Activated CD8-positive, alpha-beta memory T cell treated with anti-CD3 and anti-CD28 coated beads, Interleukin-2, amount 50 U/mL, for 1 hour (primary cell): ENCODE data around the gene AKAP8L.
"Not testable (repeated sequence)": the region's sequence is repeated elsewhere in the genome, so short reads cannot be mapped to it uniquely, and the experiment has no call there.

Experiments
- DNase-seq: peaks from one replicate; pipeline ENCODE4 v3.0.0-alpha.2; 2020; ENCODE audit errors: extremely low read depth

AKAP8L gene

DNA sequence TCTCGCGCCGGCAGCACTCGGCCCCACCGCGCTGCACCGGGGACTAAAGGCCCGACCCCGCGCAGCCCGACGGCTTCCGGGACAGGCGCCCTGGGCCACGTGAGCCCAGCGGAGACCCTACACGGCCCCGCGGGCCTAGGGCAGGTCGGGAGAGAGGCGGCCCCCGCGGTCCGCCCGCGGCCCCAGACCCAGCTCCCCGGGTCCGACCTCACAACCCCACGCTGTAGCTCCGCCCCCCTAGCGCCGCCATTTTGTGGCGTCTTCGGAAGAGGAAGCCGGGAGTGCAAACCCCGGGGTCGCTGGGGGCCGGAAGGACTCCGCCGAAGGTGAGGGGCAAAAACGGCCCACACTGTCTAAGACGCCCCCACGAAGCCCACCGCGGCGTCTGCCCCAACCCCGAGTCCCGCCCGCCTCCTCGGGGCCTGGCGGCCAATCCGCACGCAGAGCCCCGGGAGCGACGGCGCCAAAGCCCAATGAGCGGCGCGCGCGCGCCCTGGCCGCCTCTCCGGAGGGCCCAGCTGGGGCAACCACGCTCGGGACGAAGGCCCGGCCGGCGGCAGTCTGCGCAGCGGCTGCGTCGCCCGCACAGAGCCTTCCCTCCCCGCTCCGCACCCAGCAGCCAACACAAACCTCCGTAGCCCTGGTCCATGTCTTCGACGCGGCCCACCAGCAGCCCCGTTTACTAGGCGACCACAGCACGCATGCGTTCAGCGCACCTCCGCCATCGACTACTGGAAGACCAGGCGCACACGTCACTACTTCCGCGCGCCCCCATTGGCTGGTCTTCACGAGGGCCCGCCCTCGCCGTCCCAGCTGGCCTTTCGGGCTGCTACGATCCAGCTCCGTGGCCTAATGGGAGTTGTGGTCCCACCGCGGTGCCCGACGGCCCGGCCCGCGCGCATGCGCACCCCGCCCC is 39.4 kb downstream of the AKAP8L start, which contains the start of gene AKAP8:
Gene AKAP8 (minus strand): TSS at position 705 of the 916 bp plus-strand sequence. CDS start 56 bp downstream, at position 649.
- peak; percentile 96 for DNase-seq

DNA sequence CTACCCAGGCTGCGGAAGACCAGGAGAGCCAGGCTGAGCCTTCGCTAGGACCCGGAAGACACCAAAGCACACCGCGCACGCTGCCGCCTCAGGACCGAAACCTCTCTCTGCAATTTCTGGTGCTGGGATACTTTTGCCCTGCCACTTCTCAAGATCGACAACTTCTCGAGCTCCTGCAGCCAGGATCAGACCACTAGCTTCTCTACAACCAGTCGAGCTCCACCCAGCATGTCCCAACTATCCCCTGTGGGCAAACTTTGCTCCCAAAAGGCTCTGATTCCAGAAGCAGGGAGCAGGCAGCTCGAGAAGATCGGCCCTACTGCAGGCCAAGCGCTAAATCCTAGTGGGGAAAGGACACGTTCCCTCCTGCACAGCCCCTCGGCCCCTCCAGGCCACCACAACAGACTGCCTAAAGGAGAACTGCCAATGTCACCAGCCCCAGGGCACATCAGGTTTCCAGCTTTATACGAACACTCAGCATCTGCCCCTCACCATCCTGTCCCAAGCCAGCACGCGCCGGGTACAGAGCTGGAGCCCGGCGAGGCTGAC is 40.2 kb downstream of the AKAP8L start:
- DNase-seq: no peak

DNA sequence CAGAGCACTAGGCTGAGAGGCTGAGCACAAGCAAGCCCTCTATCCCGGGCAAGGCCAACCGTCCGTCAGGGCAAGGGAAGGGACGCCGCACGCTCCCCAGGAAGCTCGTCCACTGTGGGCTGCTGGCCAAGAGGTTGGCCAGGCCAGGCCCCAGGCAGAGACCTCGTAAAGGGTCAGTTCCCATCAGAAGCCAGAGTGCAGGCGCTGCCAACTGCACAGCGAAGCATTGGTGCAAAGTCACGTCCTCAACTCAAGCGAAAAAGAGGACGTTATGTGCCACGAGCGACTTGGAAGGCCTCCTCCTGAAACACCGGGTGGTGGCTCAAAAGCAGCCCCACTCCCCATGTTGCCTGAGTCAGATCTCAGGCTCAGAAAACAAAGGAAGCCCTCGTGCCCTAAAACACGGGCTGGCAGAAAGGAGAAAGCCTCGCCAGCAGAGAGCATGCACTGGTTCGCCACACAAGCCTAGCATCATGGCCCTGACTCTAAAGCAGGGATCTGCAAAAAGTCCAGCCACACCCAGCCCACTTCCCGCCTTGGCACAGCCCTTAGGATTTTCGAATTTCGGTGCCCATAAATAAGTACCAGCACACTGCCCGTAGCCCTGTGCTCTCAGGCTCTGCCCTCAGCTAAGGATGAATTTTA is 43.9 kb downstream of the AKAP8L start:
- no peak for DNase-seq

DNA sequence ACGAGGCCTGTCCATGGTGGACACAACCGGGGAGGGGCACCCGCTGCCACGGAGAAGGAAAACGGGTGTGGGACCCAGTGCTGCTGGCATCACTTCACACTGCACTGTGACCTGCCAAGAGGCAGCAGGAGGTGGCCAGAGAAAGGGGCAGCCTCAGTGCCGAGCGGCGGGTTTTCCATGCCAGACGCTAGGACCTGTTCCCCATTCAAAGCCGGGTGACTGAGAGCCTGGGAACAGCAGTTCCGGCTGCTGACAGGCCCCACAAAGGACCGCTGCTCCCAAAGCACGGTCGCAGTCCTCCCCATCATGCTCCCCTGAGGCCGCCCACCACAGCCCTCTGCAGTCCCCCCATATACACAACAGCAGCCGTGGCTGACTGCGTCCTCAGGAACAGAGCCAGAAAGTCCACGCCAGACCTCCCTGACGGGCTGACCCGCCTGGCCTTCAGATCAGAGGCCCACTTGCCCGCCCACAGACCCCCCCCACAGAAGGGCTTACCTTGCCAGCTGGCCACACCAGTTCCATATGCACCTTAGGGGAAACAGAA is 44.6 kb downstream of the AKAP8L start:
- no peak for DNase-seq

DNA sequence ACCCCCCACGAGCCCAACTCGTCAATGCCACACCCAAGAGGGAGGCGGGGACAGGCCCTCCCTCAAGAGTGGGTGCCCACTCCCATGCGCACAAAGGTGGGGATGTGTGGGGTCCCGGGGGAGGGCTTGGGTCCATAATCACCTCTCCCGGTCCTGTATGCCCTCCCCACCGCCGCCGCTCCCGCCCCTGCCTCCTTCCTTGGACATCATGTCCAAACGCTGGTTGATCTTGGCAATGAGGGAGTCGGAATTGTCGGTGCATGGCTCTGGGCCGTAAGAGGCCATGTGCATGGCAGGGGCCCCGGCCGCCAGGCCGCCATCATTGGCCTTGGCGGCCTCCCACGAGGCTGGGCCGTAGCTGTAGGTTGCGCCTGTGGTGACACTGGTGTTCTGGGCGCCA is 45.1 kb downstream of the AKAP8L start:
- DNase-seq: no peak

DNA sequence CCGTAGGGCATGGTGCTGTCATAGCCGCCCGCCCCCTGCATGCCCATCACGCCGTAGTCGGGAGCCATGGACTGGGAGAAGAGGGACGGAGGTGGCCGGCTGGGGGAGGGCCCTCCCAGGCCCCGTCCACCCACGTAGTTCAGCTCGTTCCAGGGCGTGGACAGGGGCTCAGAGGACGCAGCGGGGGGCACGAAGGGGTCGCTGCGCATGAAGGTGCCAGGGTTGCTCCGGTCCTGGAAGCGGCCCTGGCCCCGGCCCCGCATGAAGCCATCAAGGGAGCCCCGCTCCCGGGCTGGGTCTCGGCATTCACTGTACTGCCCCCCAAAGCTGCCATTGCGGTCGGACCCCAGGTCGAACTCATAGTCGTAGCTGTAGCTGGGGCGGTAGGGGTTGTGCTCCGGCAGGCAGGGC is 45.9 kb downstream of the AKAP8L start:
- no peak for DNase-seq

DNA sequence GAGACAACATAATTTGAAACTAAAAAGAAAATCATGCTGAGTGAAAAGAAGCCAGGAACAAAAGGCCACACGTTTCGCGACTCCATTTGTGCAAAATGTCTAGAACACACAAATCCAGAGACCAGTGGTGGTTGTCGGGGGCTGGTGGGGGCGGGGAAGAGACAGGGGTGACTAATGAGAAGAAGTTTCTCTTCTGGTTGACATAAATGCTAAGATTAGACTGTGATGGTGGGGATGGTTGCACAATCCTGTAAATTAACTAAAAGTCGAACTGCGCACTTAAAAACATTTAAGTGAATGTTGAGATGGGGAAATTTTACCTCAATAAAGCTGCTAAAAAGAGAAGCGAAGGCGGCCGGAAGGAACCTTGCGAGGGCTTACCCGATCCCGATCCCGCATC is 46.3 kb downstream of the AKAP8L start:
- DNase-seq: no peak

DNA sequence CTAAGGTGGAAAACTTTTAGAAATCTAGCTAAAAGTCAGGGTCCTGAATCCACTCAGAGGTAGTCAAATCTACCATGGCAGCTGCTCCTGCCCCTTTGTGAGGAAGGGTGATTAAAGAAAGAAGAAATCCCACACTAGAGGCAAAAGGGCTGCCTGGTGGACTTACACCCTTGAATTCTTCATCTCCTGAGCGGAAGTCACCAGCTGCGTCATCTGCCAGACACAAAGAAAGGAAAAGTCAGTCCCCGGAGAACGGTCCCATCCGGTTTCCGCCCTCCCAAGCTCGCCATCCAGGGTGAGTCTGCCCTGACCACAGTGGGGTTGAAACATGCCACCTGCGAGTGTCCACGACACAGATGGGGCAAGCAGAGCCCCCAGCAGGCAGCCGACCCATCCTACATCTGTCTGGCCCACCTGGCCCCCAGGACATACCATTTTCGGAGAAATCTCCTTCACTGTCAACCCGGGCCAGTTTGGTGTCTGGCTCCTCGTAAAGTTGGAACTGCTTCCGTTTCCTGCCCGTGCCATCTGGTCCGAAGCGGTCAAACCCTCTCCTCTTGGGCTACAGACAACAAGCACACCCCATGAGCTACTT is 46.9 kb downstream of the AKAP8L start:
- DNase-seq: no peak

DNA sequence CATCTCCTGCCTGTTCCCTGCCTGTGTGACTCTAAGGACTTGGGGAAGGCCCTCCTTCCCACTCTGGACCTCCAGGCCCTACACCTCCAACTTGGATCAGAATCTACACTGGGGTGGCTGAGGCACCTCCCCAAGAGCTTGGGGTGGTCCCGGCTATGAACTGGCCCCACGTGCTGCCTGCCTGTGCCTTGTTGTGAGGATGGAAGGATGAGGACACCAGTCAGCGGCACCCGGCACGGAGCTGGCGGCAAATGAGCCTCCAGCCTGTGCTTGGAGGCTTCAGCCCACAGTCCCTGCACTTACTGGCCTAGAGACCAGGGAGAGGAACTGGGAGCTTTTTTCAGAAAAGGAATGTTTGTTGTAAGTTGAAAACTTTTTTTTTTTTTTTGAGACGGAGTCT is 47.7 kb downstream of the AKAP8L start:
- no peak for DNase-seq

DNA sequence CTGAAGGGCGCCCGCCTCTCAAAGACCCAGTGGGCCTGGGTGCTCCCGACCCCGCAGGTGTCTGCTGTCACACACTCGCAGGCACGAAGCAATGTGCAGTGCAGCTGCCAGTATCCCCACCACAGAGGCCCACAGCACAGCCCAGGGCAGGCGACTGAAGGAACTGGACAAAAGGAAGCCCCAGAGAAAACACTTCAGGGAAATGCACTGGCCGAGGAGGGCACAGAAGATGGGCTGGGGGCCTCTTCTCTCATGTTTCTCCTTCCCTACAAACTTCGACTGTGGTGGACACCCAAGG is 49.2 kb downstream of the AKAP8L start:
- DNase-seq: no peak

DNA sequence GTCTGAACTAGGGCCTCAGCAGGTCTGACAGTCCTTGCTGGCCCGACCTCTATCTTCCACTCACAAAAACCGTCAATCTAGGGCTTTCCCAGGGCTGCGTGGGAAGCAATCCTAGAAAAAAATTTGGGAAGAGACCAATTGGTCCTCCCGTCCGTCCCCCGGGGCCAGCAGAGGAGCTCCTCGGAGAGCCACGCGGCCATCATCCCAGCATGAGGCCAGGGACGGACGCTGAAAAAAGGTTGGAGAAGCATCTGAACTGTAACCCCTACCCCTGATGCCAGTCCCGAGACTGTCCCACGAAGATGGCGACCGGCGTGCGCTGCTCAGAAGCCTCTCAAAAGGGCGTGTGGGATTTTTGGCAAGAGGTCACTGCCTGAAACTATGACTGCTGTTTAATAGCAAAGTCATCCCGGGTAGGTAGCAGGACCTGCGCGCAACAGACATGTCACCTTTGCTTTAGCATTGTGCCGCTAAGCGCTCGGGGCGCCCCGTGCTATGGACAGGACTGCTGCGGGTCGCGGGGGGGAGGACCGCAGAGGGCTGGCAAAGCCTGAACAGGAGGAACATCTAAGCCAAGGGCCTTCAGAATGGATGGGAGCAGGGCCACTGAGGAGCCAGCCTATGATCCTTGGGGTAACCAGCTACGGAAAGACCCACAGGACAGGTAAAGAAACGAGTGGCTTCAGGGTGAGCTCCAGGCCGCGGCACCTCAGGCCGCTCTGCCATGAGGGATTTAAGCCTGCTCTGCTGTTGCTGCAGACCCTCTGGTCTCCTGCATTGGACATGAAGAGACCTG is 49.8 kb downstream of the AKAP8L start:
- no peak for DNase-seq

DNA sequence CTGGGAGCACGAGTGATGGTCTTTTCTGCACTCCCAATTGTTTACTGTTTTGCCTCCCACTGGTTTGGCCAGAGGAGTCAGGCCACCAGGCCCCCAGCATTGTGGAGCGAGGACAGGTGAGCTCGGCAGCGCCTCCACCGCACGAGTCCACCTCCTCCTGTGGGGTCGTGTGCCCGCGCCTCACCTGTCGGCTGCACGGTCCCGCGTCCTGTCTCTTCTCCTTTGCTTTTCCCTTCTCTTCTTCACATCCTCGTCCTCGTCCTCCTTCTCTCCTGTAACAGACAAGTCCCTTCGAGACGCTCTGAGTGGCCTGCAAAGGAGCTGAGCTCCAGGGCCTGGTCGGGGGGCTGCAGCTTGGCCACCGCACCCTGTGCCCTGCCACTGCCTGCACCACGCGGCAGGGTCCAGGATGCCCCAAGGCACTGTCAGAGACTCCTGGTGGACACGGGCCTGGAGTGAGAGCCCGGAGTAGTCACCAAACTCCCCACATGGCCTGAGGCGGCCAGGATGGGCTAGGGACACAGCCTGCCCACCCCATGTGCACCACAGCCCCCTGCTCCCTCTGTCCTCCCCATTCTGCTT is 50.6 kb downstream of the AKAP8L start:
- no peak for DNase-seq

DNA sequence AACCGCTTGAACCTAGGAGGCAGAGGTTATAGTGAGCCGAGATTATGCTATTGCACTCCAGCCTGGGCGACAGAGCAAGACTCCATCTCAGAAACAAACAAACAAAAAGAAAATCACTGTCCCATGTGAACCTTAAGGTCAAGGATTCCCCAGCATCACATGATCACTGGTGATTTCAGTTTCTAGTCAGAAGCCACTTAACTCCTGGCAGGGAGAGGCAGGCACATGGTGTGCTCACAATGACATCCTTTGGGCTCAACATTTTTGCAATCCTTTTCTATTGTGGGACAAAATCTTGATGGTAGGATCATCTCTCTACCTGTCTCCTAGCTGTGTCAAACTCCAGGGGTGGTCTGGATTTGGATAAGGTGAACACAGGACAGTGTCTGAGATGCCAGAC is 51.3 kb downstream of the AKAP8L start:
- no peak for DNase-seq

DNA sequence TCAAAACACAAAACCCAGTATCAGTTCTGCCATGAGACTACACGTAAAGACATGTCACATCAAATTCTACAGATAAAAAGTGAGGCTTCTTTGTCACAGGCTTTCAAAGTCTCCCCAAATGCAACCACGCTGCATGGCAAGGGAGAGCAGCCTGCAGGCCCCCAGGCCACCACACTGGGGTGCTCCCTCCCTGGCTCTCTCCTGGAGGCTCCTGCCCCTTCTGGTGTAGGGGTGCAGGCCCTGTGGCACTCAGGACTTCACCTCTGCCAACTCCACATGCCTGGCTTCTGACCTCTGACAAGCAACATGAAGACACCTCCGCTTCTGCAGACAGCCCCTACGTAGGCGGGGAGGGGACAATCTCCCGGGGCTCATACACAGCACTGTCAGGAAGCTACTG is 53.5 kb downstream of the AKAP8L start:
- no peak for DNase-seq

DNA sequence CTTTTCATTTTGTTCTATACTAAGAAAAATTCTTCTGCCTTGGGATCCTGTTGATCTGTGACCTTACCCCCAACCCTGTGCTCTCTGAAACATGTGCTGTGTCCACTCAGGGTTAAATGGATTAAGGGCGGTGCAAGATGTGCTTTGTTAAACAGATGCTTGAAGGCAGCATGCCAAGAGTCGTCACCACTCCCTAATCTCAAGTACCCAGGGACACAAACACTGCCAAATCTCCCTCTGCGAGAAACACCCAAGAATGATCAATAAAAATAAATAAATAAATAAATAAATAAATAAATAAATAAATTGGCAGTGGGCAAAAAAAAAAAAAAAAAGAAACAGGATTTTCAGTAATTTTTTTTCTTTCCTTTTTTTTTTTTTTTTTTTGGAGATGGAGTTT is 55.0 kb downstream of the AKAP8L start:
- not testable (repeated sequence) for DNase-seq

DNA sequence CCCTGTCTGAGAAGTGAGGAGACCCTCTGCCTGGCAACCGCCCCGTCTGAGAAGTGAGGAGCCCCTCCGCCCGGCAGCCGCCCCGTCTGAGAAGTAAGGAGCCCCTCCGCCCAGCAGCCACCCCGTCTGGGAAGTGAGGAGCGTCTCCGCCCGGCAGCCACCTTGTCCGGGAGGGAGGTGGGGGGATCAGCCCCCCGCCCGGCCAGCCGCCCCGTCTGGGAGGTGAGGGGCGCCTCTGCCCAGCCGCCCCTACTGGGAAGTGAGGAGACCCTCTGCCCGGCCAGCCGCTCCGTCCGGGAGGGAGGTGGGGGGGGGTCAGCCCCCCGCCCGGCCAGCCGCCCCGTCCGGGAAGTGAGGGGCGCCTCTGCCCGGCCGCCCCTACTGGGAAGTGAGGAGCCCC is 55.7 kb downstream of the AKAP8L start:
- not testable (repeated sequence) for DNase-seq

DNA sequence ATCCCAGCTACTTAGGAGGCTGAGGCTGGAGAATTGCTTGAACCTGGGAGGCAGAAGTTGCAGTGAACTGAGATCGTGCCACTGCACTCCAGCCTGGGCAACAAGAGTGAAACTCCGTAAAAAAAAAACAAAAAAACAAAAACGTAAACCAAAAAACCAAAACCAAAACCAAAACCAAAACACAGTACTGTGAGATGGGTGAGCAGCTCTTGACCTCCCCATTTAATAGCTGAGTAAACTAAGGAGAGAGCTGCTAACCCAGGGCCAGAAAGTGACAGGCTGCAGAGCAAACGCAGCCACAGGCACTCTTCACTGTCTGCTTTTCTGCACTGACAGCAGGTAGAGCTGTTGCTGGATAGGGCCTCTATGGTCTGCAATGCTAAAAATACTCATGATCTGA is 58.8 kb downstream of the AKAP8L start:
- DNase-seq: not testable (repeated sequence)

DNA sequence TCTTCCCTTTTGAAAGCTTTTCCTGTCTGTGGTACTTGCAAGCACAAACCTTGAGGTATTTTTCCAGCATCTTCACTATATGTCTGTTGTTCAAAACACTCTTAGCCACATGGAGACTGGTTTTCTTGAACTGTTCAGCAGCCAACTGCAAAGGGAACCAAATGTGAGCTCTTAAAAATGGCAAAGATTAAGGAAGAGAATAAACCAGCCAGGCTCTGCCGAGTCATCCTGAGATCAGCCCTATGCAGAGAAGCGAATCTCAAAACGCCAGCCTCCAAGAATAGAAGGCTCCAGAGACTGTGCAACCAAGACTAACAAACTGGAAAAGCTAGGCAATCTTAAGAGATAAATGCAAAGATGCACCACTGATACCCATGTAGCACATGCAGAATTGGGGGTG is 59.9 kb downstream of the AKAP8L start:
- DNase-seq: no peak

DNA sequence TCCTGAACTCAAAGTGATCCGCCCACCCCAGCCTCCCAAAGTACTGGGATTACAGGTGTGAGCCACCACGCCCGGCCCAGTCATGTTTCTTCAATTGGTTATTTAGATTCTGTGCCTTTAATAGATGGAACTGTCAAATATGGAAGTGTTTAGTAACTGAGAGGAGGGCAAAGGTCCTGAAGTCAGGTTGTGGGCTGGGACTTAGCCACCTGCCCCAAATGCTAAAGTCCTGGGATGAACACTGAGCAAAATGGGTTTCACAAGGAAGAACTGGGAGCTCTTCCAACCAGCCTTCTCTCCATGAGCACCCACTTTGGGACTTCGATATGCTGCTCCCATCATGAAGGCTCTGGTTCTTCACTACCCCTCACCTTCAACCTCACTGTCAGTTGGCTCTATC is 60.9 kb downstream of the AKAP8L start:
- DNase-seq: no peak

DNA sequence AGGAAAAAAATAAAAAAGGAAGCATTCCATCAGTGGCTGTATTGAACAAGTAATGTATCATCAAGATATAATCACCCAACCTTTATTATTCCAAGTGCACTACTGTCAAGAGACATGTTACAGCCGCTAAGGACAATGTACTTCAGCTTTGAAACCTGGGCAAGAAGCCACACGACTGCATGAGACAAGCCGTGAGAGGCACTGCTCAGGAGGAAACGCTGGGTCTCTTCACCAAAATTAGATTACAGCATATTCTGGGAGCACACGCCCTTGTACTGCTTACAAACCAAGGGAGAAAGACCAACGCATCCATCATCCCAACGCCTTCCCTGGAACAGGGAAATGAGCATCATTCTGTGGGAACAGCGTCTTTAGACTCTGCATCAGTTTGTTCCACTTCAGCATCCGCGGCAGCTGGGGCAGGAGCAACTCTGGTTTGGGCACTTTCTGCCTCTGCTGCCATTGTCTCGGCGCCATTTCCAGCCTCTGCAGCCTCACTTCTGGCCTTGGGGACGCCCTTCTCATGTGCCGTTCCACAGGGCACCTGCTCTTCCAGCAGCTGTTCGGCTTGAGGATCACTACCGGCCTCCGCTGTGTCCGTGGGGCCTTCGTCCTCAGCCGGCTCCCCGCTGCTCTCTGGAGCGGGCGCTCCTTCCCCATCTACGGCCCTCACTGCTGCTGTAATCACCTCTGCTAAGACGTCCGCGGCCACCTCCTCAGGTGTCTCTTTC is 64.1 kb downstream of the AKAP8L start:
- no peak for DNase-seq

DNA sequence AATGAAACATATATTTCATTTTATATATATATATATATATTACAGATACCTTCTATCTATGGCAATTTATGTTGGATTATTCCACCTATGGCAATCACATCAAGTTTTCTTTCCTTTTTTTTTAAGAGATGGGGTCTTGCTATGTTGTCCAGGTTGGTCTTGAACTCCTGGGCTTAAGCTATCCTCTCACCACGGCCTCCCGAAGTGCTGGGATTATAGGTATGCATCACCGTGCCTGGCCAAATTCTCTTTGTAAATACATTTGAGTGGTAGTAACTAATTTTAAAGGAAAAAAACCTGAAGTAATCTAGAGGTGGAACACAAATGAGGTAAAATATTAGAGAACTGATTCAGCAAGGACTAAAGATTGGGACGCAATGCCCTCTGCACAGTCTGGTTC is 64.9 kb downstream of the AKAP8L start:
- no peak for DNase-seq
